K562 (cell line): ENCODE data around the gene PLAAT4.

Experiments used
- CEBPB ChIP-seq: fragments of 450-650 bp; IDR thresholded peaks from 2 replicates; pipeline ENCODE4 v1.6.1; 2016; ENCODE audit warnings: missing genetic modification characterization, missing compliant biosample characterization
- ELF2 ChIP-seq: fragments of 250-450 bp; sonication (Bioruptor Pico); IDR thresholded peaks from 2 replicates; pipeline ENCODE4 v1.5.0; 2021; ENCODE audit warnings: mild to moderate bottlenecking
- EP300 ChIP-seq: IDR thresholded peaks from 2 replicates; pipeline ENCODE4 v1.6.1; 2012; ENCODE audit warnings: low read length, improper control_type of control experiment
- KDM2B ChIP-seq: fragments of 250-450 bp; sonication (Bioruptor Pico); IDR thresholded peaks from 2 replicates; pipeline ENCODE4 v1.8.0; 2021; ENCODE audit warnings: mild to moderate bottlenecking, moderate library complexity
- POLR2AphosphoS5 ChIP-seq: IDR thresholded peaks from 2 replicates; pipeline ENCODE4 v1.6.1; 2011; ENCODE audit warnings: mild to moderate bottlenecking, low read depth, low read length, moderate library complexity; ENCODE audit not compliant: control insufficient read depth, insufficient read depth

DNA sequence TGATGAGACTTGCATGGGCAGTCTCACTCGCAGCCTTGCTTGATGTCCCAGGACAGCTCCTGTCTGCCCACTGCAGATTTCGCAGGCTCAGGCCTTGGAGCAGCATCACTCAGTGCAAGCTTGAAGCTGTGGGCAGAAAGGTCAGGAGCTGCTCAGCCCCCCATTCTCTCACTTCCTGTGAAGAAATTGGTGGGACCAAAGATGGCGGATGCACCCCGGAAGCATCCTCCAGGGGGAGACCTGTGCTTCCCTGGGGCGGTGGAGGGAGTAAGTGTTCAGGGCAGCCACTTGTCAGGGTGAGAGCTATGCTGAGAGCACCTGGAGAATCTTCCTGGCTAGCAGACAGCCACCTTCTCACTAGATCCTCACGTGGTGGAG, 15.3 kb downstream of the PLAAT4 start:
- no peak for TF ChIP-seq ELF2
- no peak for TF ChIP-seq EP300
- no peak for TF ChIP-seq CEBPB (tag)
- no peak for TF ChIP-seq POLR2AphosphoS5
- no peak for TF ChIP-seq KDM2B (CRISPR knock-in tag)
